ENCODE measurements around the gene ANKRD27.
A peak's percentile ranks its signal among the peaks of the same experiment; 100 is the strongest.
"Not testable (repeated sequence)": the region's sequence is repeated elsewhere in the genome, so short reads cannot be mapped to it uniquely, and the experiment has no call there.

Gene ANKRD27

GRCh38 chr19:32674931-32675719 is at the start of gene ANKRD27:
TSS of gene ANKRD27 (minus strand) at chr19:32675180. CDS start at chr19:32659015, 16,165 bp downstream.
- peak; percentile 95 to 96 for DNase-seq (ENCODE audit: extremely low read depth in 1 of 2, low read depth in 1 of 2)

DNA sequence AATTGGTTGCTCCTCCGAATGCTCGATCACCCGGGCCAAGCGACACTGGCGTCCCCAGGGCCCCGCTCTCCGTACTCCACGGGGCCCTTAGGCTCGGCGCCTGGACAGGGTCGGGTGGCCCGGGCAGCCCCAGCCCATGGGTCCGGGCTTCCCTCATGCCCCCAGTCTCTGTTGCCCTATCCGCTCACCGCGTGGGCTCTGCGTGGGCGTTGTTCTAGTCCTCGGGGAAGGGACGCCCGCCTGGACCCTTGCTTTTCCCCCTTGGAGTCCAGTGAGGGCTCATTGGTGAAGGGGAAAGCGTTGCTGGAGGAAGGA is 45.9 kb upstream of the ANKRD27 start:
- DNase-seq (ENCODE audit: extremely low read depth in 1 of 2, low read depth in 1 of 2) = no peak

DNA sequence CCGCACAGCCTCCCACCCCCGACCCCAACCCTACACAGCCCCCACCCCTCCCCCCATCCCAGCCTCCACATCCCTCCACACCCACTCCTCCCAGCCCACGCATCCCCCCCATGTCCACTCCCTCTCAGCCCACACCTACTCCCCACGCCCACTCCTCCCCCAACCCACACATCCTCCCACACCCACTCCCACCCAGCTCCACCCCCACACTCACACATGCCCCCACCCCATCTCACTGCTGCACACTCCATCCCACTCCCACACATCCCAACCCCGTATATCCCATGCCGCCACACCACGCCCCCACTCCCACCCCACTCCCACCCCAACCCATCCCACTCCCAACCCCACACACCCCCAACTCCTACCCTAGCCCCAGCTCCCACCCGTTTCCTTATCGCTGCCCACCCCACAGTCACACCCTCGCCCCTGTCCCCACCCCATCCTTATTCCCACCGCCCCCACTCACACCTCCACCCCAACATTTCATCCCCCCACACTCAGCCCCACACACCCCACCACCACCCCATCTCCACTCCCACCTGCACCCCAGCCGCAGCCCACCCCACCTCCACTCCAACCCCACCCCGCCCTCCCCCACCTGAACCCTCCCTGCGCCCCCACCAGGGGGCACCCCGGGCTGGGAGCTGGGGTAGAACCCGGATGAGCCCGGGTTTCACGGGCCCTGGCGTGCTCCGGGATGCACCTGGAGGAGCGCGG is 45.4 kb upstream of the ANKRD27 start:
- no peak for DNase-seq (ENCODE audit: extremely low read depth in 1 of 2, low read depth in 1 of 2)

- DNase-seq (ENCODE audit: extremely low read depth in 1 of 2, low read depth in 1 of 2) = no peak
These were observed 44.7 kb upstream of the ANKRD27 start, which contains the start of gene TDRD12 for GRCh38 chr19:32719611-32720059. TSS of gene TDRD12 (plus strand) at chr19:32719767. CDS start at chr19:32720073, 306 bp downstream.

GRCh38 chr19:32718286-32718685 is 43.3 kb upstream of the ANKRD27 start:
- DNase-seq (ENCODE audit: extremely low read depth in 1 of 2, low read depth in 1 of 2) = no peak

- no peak for DNase-seq (ENCODE audit: extremely low read depth in 1 of 2, low read depth in 1 of 2)
These were observed 42.5 kb upstream of the ANKRD27 start for GRCh38 chr19:32717496-32717895.

DNA sequence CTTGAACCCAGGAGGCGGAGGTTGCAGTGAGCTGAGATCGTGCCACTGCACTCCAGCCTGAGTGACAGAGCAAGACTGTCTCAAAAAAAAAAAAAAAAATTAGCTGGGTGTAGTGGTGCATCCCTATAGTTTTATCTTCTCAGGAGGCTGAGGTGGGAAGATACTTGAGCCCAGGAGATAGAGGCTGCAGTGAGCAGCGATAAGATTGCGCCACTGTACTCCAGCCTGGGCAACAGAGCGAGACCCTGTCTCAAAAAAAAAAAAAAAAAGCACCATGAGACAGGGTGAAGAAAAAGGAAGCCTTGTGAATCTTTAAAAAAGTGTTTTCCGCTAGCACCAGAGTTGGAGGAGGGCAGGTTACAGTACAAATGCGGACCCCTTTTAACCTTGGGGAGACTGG is 41.2 kb upstream of the ANKRD27 start:
- not testable (repeated sequence) for DNase-seq (ENCODE audit: extremely low read depth in 1 of 2, low read depth in 1 of 2)

GRCh38 chr19:32711747-32712146 is 36.8 kb upstream of the ANKRD27 start:
- no peak for DNase-seq (ENCODE audit: extremely low read depth in 1 of 2, low read depth in 1 of 2)

DNA sequence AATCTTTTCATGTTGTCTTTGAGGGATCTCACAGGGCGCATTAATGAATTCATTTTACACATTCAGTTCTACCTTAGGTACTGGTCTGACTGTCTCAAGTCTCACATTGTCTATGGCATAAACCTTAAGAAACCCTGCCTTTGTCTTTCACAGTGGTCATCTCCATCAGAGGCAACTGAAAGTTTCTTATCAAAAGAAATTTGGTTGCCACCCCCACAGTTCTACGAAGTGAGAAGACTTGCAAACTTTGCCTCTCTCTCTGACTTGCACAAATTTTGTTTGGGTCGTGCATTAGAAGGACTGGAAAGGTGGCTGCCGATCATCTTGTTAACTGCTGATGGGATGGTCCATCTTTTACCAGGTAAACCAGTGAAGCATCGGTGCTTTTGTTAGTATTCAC is 34.1 kb upstream of the ANKRD27 start:
- no peak for DNase-seq (ENCODE audit: extremely low read depth in 1 of 2, low read depth in 1 of 2)

DNA sequence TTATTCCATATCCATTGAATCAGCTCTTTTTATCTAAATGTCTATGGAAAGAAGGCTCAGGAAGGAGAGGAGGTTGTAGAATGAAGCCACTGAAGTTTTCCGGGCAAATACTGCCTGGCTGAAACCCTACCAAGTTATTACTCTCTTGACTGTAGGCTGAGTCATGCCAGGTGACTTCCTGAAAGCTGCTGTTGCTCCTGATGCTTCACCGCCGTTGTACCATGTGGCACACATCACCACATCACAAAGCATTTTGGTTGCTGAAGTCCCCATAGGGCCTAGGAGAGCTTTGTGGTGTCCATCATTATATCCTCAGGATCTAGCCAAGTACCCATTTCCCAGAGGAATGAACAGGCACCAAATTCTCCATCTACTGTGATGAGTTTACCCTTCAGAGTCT is 33.5 kb upstream of the ANKRD27 start:
- no peak for DNase-seq (ENCODE audit: extremely low read depth in 1 of 2, low read depth in 1 of 2)

- DNase-seq (ENCODE audit: extremely low read depth in 1 of 2, low read depth in 1 of 2) = not testable (repeated sequence)
These were observed 29.0 kb upstream of the ANKRD27 start for GRCh38 chr19:32704006-32704405.

- DNase-seq (ENCODE audit: extremely low read depth in 1 of 2, low read depth in 1 of 2) = no peak
These were observed 27.0 kb upstream of the ANKRD27 start for GRCh38 chr19:32702010-32702409.

DNA sequence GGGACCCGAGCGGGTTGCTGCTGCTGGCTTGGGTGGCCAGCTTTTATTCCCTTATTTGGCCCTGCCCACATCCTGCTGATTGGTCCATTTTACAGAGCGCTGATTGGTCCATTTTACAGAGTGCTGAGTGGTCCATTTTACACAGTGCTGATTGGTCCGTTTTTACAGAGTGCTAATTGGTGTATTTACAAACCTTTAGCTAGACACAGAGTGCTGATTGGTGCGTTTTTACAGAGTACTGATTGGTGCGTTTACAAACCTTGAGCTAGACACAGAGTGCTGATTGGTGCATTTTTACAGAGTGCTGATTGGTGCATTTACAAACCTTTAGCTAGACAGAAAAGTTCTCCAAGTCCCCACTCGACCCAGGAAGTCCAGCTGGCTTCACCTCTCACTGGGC is 25.1 kb upstream of the ANKRD27 start:
- not testable (repeated sequence) for DNase-seq (ENCODE audit: extremely low read depth in 1 of 2, low read depth in 1 of 2)

- DNase-seq (ENCODE audit: extremely low read depth in 1 of 2, low read depth in 1 of 2) = not testable (repeated sequence)
These were observed 21.8 kb upstream of the ANKRD27 start for GRCh38 chr19:32696771-32697170.

GRCh38 chr19:32695506-32695905 is 20.5 kb upstream of the ANKRD27 start:
- DNase-seq (ENCODE audit: extremely low read depth in 1 of 2, low read depth in 1 of 2) = not testable (repeated sequence)

- not testable (repeated sequence) for DNase-seq (ENCODE audit: extremely low read depth in 1 of 2, low read depth in 1 of 2)
These were observed 19.9 kb upstream of the ANKRD27 start for GRCh38 chr19:32694851-32695250.

DNA sequence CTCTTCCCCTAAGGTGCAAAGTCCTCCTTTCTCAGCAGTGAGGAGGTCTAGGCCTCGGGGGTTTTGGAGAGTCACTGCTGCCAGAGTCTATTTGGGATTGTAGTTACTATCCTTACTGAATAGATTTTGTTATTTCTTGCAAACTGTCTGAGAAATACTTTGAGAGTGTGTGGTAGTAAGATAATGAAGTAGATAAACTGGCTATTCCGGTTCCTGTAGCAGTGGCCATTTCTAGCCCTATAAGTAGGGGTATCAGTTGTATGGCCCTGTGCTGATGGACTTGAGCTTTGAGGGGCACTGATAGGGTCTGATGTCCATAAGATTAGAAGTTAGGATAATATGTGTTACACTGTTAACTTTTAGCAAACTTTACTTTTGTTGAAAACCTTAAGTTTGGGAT is 19.3 kb upstream of the ANKRD27 start:
- DNase-seq (ENCODE audit: extremely low read depth in 1 of 2, low read depth in 1 of 2) = not testable (repeated sequence)

DNA sequence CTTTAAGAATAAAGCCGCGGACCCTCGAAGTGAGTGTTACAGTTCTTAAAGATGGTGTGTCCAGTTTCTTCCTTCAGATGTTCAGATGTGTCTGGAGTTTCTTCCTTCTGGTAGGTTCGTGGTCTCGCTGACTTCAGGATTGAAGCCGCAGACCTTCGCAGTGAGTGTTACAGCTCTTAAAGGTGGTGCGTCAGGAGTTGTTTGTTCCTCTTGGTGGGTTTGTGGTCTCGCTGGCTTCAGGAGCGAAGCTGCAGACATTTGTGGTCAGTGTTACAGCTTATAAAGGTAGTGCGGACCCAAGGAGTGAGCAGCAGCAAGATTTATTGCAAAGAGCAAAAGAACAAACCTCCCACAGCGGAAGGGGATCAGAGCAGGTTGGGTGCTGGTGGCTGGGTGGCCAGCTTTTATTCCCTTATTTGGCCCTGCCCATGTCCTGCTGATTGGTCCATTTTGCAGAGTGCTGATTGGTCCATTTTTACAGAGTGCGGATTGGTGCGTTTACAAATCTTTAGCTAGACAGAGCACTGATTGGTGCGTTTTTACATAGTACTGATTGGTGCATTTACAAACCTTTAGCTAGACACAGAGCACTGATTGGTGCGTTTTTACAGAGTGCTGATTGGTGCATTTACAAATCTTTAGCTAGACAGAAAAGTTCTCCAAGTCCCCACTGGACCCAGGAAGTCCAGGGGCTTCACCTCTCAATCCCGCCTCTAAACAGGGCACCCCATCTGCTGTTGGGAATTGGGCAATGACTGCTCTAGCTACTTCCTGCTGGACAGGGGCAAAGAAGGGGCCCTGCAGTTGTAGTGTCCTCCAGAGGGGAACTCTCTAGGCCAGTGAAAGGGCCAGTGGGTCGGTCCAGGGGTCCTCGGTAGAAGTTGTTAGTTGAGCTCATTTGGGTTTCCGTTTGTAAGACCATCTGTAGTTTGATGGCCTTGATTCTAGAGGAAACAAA is 18.4 kb upstream of the ANKRD27 start:
- peak; percentile 21 to 38 for DNase-seq (ENCODE audit: extremely low read depth in 1 of 2, low read depth in 1 of 2)

DNA sequence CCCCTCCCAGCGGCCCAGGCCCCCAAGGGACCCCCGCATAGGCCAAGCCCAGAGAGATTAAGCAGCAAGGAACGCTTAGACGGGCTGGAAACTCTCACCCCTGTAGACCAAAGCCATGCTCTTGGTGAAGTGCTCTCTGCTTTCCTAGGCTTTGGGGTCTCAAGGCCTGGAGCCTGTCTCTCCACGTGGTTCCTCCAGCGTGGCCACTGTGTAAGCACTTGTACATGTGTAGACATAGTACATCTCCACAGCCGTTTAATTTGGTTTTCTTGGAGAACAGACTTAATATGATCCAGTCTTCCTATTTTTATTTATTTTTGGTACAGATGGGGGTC is 17.7 kb upstream of the ANKRD27 start:
- DNase-seq (ENCODE audit: extremely low read depth in 1 of 2, low read depth in 1 of 2) = no peak

DNA sequence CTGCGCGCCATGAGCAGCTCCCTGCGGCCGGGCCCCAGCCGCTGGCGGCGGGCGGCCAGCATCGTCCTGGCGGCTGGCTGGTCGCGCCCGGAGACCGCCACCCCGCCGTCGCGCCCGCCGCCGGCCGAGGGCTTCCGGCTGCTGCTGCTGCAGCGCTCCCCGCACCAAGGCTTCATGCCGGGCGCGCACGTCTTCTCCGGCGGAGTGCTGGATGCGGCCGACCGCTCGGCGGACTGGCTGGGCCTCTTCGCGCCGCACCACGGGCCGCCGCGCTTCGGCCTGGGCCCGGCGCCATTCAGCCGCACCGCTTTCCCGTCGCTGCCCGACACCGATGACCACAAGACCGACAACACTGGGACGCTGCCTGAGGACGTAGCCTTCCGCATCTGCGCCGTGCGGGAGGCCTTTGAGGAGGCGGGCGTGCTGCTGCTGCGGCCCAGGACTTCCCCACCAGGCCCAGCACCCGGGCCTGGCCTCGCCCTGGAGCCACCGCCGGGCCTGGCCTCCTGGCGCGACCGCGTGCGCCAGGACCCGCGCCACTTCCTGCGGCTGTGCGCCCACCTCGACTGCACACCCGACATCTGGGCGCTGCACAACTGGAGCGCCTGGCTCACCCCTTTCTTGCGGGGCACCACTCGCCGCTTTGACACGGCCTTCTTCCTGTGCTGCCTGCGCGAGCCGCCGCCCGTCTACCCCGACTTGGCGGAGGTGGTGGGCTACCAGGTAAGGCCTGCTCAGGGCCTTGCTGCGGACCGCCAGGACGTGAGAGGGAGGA is 17.2 kb upstream of the ANKRD27 start:
- DNase-seq (ENCODE audit: extremely low read depth in 1 of 2, low read depth in 1 of 2) = peak in 1 of 2 donors; percentile 33
